Islet precursor cell (in vitro differentiated cells): Measurements from ENCODE around the gene CDKN2AIPNL.
"Not testable (repeated sequence)": the region's sequence is repeated elsewhere in the genome, so short reads cannot be mapped to it uniquely, and the experiment has no call there.

ENCODE experiments used
- DNase-seq: peaks from one replicate; pipeline ENCODE4 v3.0.0-alpha.2; 2018

The CDKN2AIPNL gene

DNA sequence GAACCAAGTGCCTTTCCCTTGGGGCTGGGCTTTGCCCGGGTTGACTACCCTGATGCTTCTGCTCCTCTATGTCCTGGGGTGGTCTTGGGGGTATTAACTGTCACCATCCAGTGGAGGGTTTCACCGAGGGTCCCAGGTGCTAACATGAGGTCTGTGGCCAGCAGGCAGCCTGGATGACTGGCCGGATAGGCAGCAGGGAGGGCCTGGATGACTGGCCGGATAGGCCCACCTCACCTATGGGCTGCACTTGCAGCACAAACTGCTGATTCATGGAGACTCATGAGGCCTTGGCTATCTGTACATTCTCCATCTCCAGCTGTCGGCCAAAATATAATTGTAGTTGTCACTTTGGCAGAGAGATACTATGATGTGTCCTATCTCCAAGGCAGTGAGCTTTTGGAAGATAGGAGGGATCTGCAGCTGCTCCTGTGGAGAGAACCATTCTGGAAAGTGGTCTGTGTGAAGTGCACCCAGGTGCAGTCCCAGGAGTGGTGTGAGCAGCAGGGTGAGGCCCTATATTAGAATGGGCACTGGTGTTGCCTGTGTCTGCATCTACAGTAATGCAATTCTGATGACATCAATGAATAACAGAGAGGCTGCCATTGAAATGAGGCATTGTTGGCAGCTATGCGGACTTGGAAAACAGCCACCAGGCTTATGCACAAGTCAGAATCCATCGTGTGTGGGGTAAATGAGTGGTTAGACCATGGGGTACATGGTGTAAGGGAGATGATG is 26.3 kb upstream of the CDKN2AIPNL start:
- DNase-seq: no peak

DNA sequence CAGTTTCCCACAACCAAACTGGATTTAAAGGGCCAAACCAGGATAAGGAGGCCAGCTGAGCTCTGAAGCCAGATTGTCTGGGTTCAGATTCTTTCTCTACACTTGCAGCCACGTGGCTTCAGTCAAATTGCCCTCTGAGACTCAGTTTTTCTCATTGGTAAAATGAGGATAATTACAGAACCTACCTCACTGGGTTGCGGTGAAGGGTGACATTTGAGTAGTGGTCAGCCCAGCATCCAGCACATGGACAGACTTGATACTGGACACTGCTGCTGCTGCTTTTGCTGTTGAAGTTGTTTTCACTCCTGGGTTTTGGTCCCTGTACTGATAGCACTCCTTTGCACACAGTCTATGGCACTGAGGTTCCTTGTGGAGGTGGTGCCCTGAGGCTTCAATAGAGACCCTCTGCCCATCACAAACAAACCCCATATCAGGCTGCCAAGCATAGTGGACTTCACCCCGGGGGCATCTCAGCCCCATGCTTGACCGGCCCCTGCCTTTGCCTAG is 25.7 kb upstream of the CDKN2AIPNL start:
- no peak for DNase-seq

DNA sequence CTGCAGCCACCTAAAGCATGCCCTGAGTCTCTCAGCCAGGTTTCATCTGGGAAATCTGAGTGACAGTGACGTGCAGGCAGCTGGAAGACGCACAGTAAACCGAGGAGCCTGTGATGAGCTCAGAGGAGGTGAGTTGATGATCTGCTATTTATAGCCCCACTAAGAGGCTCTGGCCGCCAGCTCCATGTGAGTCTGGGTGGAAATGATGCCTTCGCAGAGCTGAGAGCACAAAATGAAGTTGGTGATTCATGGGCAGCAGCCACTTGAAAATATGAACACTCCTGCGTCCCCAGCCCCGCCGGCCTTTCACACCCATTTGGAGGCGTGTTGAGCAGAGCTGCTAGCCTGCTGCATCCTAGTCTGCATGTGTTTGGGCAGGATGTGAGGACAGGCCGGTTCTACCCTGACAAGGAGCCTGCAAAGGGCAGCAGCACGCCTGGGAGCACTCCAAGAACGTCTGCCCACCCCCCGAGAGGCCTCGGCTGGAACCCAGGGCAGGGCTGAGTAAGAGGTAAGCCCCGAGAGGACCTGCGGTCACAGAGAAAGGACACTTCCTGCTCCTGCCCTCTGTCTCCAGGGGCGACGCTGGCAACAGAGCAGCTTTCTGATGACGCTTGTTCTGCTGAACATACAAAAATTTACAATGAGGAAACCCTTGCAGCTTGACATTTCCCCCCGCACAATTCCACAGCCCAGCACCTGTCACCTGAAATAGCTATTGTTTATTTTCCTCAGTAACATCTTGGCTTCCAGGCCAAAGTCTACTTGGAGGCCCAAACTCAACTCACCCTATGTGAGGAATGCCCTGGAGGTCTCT is 25.1 kb upstream of the CDKN2AIPNL start:
- peak; percentile 89 for DNase-seq

DNA sequence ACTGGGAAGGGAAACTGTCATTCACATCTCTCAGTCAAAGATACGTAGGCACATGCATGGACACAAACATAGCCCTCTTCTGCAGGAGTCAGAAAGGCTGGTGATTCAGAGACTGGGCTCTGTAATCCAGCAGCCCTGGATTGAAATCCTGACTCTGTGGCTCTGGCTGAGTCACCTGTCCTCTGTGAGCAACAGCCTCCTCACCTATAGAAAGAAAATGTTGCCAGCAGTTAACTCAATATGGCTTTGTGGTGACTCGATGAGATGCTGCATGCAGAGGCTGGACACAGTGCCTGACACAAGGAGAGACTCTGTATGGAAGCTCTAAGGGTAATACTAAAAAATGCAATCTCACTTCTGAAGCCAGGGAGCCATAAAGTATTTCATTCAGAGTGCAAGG is 23.9 kb upstream of the CDKN2AIPNL start:
- peak; percentile 87 for DNase-seq

DNA sequence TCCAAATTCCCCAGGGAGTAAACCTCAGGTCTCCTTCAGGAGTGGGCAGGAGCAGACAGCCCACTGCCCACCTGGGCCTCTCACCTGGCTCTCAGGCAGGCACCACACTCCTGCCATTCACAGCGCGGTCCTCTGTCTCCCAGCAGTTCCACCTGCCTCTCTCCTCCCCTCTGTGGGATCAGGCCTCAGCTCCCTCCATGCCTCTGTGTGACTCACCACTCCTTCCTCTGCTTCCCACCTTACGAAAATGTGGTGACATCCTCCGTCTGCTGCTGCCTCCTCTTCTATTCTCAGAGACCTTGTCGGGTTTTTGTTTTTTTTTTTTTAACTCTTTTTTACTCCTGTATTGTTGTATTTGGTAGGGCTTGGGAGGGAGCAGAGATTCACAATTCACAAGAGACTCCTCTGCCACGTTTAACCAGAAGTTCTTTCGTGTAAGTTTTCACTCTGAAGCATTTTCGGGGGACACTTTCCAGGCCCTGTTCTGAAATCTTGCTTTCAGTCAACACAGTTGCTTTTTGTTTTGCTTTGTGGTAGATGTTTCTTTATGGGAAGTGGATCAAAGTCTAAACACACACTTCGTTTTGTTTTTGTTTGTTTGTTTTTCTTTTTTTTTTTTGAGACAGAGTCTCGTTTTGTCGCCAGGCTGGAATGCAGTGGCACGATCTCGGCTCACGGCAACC is 21.1 kb upstream of the CDKN2AIPNL start:
- peak; percentile 91 for DNase-seq

DNA sequence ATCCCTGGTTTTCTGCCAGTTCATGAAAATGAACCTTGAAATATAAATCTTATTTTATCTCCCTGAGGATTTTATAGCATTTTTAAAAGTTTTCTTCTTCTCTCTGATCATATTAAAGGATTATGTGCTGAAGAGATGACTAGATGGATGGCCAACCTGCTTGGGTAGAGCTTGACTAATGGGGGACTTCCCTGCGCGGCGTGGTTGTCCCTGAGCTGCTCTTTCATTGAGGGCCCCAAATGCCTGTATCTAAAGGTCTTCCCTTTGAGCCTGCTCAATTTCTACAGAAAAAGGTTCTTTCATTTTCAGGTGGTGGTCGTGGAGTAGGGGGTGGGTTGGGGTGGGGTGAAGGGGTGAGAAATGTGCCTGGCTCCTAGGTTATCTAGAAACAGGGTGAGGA is 20.5 kb upstream of the CDKN2AIPNL start:
- DNase-seq: no peak

DNA sequence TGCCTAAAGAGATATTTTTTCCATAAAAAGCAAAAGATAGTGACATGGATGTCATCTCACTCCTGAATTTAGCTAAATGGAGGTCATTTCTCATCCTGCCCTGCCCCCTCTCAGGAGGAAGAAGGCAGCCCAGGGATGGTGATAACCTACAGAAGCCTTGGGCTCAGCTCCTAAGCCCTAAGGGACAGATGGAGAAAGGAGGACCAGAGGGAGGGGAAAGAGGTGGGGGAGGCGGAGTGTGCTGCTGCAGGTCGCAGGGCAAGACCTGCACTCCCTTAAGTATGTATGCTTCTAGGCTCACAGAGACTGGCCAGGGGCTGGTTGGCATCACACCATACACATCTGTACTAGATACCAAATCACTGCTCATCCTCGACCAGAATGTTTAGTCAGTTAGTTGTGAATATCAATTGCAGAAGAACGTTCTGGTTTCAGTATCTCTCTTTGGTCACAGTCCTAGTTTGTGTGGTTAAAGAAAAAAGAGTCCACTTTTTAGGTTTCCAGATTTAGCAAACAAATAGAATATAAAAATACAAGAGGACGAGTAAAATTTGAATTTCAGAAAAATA is 18.4 kb upstream of the CDKN2AIPNL start:
- no peak for DNase-seq

DNA sequence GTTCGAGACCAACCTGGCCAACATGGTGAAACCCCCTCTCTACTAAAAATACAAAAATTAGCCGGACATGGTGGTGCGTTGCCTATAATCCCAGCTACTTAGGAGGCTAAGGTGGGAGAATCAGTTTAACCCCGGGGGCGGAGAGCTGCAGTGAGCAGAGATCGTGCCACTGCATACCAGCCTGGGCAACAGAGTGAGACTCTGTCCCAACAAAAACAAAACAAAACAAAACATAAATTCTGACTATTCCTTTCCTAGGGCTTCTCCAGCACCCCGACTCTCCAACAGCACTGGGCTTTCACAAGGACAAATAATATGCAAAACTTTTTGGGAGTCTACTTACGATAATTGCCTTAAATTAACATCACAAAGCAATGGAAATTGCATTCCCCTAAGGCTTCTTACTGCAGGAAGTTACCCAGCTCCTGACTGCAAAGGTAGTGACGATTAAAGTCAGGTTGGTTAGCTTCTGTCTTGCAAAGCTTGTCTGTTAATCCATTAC is 15.9 kb upstream of the CDKN2AIPNL start:
- no peak for DNase-seq

DNA sequence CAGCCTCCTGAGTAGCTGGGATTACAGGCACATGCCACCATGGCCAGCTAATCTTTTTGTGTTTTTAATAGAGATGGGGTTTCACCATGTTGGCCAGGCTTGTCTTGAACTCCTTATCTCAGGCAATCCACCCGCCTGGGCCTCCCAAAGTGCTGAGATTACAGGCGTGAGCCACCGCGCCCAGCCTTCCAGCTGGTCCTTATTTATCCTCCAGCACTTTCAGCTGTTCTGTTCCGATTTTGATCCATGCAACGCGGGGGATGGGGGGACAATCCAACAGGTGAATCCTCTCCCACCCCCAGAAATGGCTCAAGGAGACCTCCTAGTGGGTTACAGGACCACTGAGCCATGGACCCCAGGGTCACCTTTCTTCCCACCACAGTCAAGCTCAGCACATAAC is 14.7 kb upstream of the CDKN2AIPNL start:
- DNase-seq: no peak

DNA sequence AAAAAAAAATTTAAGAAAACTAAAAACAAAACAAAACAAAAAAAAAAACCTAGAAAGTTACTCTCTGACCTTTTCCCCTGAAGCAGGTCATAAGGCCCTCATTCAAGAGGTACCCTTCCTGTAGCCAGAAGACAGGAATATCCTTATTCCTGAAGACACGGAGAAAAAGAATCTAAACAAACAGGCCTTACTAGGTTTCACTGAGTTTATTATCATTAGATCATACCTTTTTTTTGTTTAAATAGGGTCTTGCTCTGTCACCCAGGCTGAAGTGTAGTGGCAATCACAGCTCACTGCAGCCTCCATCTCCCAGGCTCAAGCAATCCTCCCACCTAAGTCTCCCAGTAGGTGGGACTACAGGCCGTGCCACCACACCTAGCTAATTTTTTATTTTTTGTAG is 11.7 kb upstream of the CDKN2AIPNL start:
- DNase-seq: no peak

DNA sequence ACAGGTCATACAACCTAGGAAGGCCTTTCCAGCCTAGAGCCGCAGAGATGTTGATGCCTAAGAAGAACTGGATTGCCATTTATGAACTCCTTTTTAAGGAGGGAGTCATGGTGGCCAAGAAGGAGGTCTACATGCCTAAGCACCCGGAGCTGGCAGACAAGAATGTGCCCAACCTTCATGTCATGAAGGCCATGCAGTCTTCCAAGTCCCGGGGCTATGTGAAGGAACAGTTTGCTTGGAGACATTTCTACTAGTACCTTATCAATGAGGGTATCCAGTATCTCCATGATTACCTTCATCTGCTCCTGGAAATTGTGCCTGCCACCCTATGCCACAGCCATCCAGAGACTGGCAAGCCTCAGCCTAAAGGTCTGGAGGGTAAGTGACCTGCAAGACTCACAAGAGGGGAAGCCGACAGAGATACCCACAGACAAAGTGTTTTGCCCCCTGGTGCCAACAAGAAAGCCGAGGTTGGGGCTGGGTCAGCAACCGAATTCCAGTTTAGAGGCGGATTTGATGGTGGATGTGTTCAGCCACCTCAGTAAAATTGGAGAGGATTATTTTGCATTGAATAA is 11.2 kb upstream of the CDKN2AIPNL start:
- no peak for DNase-seq

DNA sequence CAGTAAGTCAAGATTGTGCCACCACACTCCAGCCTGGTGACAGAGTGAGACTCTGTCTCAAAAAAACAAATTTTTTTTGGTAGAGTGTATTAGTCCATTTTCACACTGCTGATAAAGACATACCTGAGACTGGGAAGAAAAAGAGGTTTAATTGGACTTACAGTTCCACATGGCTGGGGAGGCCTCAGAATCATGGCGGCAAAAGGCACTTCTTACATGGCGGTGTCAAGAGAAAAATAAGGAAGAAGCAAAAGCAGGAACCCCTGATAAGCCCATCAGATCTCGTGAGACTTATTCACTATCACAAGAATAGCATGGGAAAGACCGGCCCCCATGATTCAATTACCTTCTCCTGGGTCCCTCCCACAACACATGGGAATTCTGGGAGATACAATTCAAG is 9.4 kb upstream of the CDKN2AIPNL start:
- not testable (repeated sequence) for DNase-seq

DNA sequence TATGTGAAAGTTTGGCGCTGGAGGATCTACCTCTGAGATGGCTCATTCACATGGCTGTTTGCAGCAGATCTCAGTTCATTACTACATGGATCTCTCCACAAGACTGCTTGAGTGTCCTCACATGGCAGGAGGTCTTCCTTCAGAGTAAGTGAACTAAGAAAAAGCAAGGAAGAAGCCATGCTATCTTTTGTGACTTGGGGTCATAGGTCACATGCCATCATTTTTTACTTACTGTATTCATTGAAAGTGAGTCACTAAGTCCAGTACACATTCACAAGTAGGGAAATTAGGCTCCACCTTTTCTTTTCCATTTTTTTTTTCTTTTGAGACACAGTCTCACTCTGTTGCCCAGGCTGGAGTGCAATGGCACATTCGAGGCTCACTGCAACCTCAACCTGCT is 8.7 kb upstream of the CDKN2AIPNL start:
- DNase-seq: no peak

DNA sequence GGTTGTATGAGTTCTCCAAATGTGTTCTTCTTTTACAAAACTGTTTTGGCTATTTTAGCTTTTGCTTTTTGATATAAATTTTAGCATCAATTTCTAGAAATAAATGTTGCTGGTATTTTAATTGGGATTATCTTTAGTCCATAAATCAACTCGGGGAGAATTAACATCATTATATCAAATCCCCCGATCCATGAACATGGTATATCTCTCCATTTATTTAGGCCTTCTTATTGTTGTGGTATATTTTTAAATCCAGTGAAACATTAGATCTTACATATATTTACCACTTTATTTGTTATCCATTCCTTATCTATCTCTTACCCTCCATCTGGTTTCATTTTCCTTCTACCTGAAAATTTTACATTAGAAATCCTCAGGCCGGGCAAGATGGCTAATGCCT is 7.3 kb upstream of the CDKN2AIPNL start:
- DNase-seq: no peak

DNA sequence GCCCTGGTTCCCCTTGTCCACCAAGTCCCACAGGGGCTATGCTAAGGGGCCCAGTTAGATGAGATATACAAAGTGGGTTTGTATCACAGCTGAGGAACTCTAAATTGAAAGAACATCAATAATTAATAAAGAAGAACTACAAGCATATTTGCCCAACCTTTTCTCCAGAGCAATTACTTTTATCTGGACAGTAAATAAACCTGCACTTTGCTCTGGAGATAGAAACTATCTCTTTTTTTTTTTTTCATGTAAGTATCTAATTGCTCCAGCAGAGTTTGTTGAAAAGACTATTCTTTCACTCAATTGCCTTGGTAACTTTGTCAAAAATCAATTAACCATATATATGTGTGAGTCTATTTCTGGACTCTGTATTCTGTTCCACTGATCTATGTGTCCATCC is 6.0 kb upstream of the CDKN2AIPNL start:
- no peak for DNase-seq

DNA sequence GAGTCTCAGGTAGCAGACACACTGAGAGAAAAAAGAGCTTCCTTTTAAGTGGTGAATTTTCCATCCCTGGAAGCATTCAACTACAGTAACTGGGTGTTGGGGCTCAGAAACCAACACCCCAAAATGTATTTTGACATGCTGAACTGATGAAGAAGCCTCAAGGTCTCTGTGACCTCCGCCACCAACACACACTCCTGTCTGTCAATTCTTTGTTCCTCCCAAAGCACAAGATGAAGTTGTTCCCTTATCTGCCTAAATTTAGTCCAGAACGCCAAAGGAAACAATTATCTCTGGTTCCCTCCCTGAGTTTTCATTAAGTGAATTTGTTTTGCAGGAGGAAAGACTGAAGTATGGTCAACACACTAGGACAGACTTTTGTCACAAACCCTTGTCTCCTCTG is 1.4 kb upstream of the CDKN2AIPNL start:
- DNase-seq: no peak

DNA sequence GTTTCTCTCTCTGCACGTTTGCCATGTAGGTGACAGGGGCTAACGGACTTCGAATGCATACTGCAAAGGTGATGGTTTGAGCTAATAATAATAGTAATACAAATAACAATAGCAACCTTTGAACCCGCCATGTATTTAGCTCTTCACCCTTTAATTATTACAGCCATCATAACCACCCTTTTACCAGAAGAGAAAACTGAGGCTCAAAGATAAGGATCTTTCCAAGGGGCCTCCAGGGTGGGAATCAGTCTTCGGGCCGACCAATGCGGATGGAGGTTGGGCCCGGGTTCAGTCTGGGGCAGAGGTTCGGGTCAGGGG is 494 bp downstream of the CDKN2AIPNL start:
- no peak for DNase-seq

DNA sequence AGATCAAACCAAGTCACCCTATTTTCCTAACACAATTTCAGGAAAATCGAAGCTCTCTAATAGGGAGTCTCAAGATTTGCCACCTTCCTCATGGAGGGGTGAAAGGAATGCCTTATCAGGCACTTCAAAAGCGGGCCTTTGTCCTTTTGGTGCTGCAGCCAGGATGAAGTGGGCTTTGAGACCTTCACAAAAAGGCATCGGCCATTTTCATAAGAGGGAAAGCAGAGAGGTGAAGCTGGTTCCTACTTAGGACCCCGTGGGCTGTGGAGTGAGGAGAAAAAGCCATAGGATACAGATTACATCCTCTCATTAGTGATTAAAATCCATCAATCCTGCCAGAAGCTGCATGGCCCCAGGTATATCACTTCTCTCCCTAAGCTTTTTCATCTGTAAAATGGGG is 859 bp downstream of the CDKN2AIPNL start:
- no peak for DNase-seq

DNA sequence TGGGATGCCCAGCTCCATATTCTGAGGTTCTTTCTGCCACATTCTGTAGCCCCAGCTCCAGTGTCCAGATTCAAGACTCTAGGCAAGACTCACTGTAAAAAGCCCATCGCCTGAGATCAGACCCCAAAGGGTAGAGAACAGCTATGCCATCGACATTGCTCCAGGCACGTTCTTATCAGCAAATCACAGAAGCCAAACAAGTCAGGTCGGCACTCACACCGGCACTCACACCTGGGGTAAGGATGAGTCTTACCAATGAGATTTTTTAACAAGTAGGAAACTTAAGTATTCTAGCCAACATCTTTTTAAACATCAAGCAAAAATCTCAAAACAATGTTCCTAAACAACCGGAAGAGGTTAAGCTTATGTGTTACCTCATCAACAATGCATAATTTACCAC is 2.4 kb downstream of the CDKN2AIPNL start:
- DNase-seq: no peak

DNA sequence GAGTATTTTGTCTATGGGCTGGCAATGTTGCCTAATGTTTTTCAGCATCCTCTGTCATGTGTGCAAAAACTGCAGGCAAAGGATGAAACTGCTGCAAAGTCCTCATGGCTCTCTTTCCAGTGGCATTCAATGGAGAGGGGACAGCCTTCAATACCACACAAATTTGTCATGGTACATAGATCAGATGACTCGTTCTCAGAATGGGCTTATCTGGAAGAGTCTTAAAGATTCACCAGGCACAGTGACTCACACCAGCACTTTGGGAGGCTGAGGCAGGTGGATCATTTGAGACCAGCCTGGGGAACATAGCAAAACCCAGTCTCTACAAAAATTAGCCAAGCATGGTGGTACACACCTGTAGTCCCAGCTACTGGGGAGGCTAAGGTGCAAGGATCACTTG is 5.3 kb downstream of the CDKN2AIPNL start:
- DNase-seq: no peak

DNA sequence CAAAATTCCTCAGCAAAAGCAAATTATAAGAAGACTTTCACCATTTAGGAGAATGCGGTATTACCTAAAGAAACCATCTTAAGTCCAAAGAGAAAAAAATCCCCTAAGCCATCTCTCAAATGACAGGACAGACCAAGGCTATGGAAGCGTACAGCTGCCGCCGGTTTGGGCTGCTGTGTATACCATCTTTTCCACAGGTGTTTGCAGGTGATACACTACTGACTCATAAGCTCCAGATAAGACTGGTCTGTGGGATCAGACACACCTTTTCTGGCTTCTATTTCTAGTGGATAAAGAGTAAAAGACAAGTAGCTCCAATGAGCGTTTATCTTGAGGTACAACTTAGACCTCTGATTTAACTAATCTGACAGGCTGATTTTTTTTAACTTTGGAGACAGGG is 7.7 kb downstream of the CDKN2AIPNL start:
- DNase-seq: no peak

DNA sequence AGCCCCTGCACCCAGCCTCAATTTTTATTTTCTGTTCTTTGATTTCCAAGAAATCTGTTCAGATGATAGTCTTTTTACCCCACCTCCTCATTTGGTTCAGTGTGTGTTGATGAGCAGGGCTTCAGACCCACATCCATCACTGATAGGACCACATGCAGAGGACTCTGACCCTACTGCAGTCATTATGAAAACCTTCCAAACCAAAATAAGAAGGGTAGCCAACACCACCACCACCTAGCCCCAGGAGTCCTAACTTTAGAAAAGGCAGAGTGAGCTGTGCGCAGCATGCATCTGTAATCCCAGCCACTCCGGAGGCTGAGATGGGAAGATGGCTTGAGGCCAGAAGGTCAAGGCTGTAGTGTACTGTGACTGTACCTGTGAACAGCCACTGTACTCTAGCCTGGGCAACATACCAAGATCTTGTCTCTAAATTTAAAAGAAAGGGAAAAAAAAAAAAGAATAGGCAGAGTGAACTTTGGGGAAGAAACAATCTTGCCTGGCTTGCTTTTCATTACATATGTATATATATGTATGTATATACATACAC is 13.0 kb downstream of the CDKN2AIPNL start:
- no peak for DNase-seq

DNA sequence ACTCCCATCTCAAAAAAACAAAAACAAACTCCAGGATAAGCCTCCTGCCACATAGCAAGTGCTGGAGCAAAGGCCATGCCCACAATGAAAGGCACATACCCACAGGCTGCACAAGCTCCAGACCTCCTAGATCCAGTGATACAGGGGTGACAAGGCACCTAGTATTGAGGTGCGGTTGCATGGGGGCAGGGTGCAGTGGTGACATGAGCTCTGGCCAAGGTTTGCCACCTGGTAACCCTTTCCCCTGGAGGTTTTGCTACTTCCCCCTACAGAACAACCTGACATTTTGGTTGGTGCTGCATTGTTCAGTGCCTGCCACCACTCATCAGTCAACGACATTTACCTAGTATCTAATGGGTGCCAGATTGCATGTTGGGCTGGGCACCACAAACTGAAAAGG is 14.5 kb downstream of the CDKN2AIPNL start:
- no peak for DNase-seq
